ENCODE measurements around the gene UBE3C. TPM values are rescaled to one million over a fixed set of nuclear protein-coding genes. Genes with fewer than 3 reads are reported as not detected.
"Not testable (repeated sequence)": the region's sequence is repeated elsewhere in the genome, so short reads cannot be mapped to it uniquely, and the experiment has no call there.

The UBE3C gene
- total RNA-seq, 1 donor from 2014 or later = 78.8 TPM

GRCh38 chr7:157272351-157273207 is 133.9 kb downstream of the UBE3C start:
- H3K4me3 ChIP-seq (ENCODE audit: low read length in 3 of 3) = no peak overlapping the region
- peaks cover 0 to 6% (median 0%) of the 10 kb centered on the region in 3 donors for H3K27me3 ChIP-seq (ENCODE audit: control insufficient read depth in 3 of 3, insufficient read depth in 3 of 3, low read length in 3 of 3)
- H3K36me3 ChIP-seq (ENCODE audit: control insufficient read depth in 3 of 3, insufficient read depth in 3 of 3, low read length in 3 of 3) = peaks cover 28 to 36% (median 29%) of the 10 kb centered on the region in 3 donors
- peak overlapping the region; percentile 54 for H3K27ac ChIP-seq (ENCODE audit: low read depth, low read length)
- peaks cover 17 to 23% (median 18%) of the 10 kb centered on the region in 3 donors for H3K4me1 ChIP-seq (ENCODE audit: control insufficient read depth in 3 of 3, insufficient read depth in 3 of 3, low read length in 3 of 3)
- H3K9ac ChIP-seq (ENCODE audit: low read depth in 1 of 3, low read length in 3 of 3) = peak overlapping the region in 2 of 3 donors; percentile 43 to 62
- no peaks in the 10 kb centered on the region for H3K9me3 ChIP-seq (ENCODE audit: control insufficient read depth in 3 of 3, low read length in 3 of 3)

DNA sequence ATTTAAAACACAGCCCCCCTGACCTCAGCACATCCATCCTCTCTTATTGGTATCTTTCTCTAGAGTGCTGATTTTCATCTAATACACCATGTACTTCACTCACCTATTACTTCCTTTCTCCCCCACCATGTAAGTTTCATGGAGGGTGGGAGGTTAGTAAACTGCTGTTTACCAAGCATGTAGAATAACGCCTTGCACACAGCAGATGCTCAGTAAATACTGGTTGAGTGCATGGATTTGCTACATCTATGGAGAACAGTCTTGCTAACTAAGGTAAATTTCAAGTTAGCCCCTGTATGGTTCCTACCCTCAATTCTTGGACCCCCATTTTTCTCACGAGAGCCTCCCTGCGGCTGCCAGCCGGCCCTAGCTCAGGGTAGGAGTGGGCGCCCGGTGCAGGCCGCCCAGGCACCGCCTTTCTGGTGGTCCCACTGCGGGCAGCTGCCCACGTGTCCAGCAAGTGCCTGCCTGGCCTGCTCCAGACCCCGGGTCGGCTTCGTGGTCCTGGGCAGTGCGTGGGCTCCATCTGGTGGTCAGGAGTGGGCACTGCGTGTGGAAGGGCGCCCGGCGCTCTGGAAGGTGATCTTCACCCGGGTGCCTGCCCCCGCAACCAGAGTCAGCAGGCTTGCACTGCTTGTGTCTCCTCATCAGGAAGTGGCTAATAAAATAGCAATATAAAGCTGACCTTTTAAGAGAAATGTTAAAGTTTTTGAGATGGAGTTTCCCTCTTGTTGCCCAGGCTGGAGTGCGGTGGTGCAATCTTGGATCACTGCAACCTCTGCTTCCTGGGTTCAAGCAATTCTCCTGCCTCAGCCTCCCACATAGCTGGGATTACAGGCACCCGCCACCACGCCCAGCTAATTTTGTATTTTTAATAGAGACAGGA is 134.7 kb downstream of the UBE3C start:
- Histone ChIP-seq H3K4me1 (ENCODE audit: control insufficient read depth in 3 of 3, insufficient read depth in 3 of 3, low read length in 3 of 3) (peaks cover 17 to 23% (median 18%) of the 10 kb centered on the region in 3 donors), H3K9ac (ENCODE audit: low read depth in 1 of 3, low read length in 3 of 3) (peak overlapping the region in 1 of 3 donors; percentile 17), H3K27me3 (ENCODE audit: control insufficient read depth in 3 of 3, insufficient read depth in 3 of 3, low read length in 3 of 3) (peaks cover 6 to 12% (median 7%) of the 10 kb centered on the region in 3 donors), H3K4me3 (ENCODE audit: low read length in 3 of 3) (no peak overlapping the region), H3K27ac (ENCODE audit: low read depth, low read length) (no peak overlapping the region), H3K9me3 (ENCODE audit: control insufficient read depth in 3 of 3, low read length in 3 of 3) (no peaks in the 10 kb centered on the region), H3K36me3 (ENCODE audit: control insufficient read depth in 3 of 3, insufficient read depth in 3 of 3, low read length in 3 of 3) (peaks cover 20 to 27% (median 21%) of the 10 kb centered on the region in 3 donors)

GRCh38 chr7:157274094-157274634 is 135.4 kb downstream of the UBE3C start:
- Histone ChIP-seq H3K4me1 (ENCODE audit: control insufficient read depth in 3 of 3, insufficient read depth in 3 of 3, low read length in 3 of 3) (peaks cover 17 to 25% (median 18%) of the 10 kb centered on the region in 3 donors), H3K36me3 (ENCODE audit: control insufficient read depth in 3 of 3, insufficient read depth in 3 of 3, low read length in 3 of 3) (peaks cover 16 to 23% (median 17%) of the 10 kb centered on the region in 3 donors), H3K27me3 (ENCODE audit: control insufficient read depth in 3 of 3, insufficient read depth in 3 of 3, low read length in 3 of 3) (peaks cover 13 to 18% (median 14%) of the 10 kb centered on the region in 3 donors)
- not testable (repeated sequence) for H3K27ac ChIP-seq (ENCODE audit: low read depth, low read length); H3K9me3 ChIP-seq (ENCODE audit: control insufficient read depth in 3 of 3, low read length in 3 of 3); H3K9ac ChIP-seq (ENCODE audit: low read depth in 1 of 3, low read length in 3 of 3); H3K4me3 ChIP-seq (ENCODE audit: low read length in 3 of 3)

DNA sequence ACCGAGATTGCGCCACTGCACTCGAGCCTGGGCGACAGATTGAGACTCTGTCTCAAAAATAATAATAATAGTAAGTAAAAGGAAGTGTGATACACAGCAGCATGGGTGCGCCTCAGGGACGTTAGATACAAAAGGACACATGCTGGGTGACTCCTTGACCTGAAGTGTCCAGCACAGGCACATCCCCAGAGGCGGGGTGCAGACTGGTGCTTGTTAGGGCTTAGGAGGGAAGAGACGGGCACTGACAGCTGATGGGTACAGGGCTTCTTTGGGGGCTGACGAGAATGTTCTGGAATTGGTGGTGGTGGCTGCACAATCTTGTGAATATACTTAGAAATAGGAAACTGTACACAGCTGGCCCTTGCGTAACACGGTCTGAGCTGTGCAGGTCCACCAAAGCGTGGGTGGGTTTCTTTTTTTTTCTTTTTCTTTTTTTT is 136.3 kb downstream of the UBE3C start:
- peaks cover 17 to 25% (median 21%) of the 10 kb centered on the region in 3 donors for H3K4me1 ChIP-seq (ENCODE audit: control insufficient read depth in 3 of 3, insufficient read depth in 3 of 3, low read length in 3 of 3)
- peaks cover 9 to 16% (median 10%) of the 10 kb centered on the region in 3 donors for H3K36me3 ChIP-seq (ENCODE audit: control insufficient read depth in 3 of 3, insufficient read depth in 3 of 3, low read length in 3 of 3)
- H3K9ac ChIP-seq (ENCODE audit: low read depth in 1 of 3, low read length in 3 of 3) = no peak overlapping the region
- no peak overlapping the region for H3K27ac ChIP-seq (ENCODE audit: low read depth, low read length)
- peaks cover 17 to 21% (median 19%) of the 10 kb centered on the region in 3 donors for H3K27me3 ChIP-seq (ENCODE audit: control insufficient read depth in 3 of 3, insufficient read depth in 3 of 3, low read length in 3 of 3)
- H3K4me3 ChIP-seq (ENCODE audit: low read length in 3 of 3) = no peak overlapping the region
- H3K9me3 ChIP-seq (ENCODE audit: control insufficient read depth in 3 of 3, low read length in 3 of 3) = no peaks in the 10 kb centered on the region

DNA sequence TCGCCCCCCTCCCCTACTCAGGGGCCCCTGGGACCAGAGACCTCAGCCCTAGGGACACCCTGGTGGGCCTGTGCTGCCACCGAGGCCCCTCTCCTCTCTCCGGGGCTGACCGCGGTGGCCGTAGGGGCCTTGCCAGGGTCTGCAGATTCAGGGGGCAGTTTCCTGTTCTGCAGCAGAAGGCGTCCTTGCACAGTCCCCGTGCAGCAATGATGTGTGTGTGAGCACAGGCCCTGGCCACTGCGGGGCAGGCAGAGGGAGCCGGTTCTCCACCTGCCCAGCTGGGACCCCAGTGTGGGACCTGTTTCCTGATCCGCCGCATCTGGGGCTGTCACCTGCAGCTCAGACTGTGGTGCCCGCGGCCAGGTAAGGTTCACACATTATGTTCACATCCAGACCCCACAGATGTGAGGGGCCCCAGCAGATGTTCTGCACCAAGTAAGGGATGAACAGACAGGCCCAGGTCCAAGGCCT is 137.4 kb downstream of the UBE3C start:
- H3K36me3 ChIP-seq (ENCODE audit: control insufficient read depth in 3 of 3, insufficient read depth in 3 of 3, low read length in 3 of 3) = peaks cover 4 to 6% (median 5%) of the 10 kb centered on the region in 3 donors
- peaks cover 17 to 25% (median 23%) of the 10 kb centered on the region in 3 donors for H3K4me1 ChIP-seq (ENCODE audit: control insufficient read depth in 3 of 3, insufficient read depth in 3 of 3, low read length in 3 of 3)
- H3K27me3 ChIP-seq (ENCODE audit: control insufficient read depth in 3 of 3, insufficient read depth in 3 of 3, low read length in 3 of 3) = peaks cover 22 to 28% (median 25%) of the 10 kb centered on the region in 3 donors
- H3K9me3 ChIP-seq (ENCODE audit: control insufficient read depth in 3 of 3, low read length in 3 of 3) = no peaks in the 10 kb centered on the region
- H3K9ac ChIP-seq (ENCODE audit: low read depth in 1 of 3, low read length in 3 of 3) = no peak overlapping the region
- H3K27ac ChIP-seq (ENCODE audit: low read depth, low read length) = no peak overlapping the region
- no peak overlapping the region for H3K4me3 ChIP-seq (ENCODE audit: low read length in 3 of 3)

GRCh38 chr7:157276731-157277562 is 138.2 kb downstream of the UBE3C start:
- Histone ChIP-seq H3K27ac (ENCODE audit: low read depth, low read length) (no peak overlapping the region), H3K27me3 (ENCODE audit: control insufficient read depth in 3 of 3, insufficient read depth in 3 of 3, low read length in 3 of 3) (peaks cover 22 to 35% (median 25%) of the 10 kb centered on the region in 3 donors), H3K36me3 (ENCODE audit: control insufficient read depth in 3 of 3, insufficient read depth in 3 of 3, low read length in 3 of 3) (no peaks in the 10 kb centered on the region), H3K9me3 (ENCODE audit: control insufficient read depth in 3 of 3, low read length in 3 of 3) (no peaks in the 10 kb centered on the region), H3K4me3 (ENCODE audit: low read length in 3 of 3) (no peak overlapping the region), H3K9ac (ENCODE audit: low read depth in 1 of 3, low read length in 3 of 3) (no peak overlapping the region), H3K4me1 (ENCODE audit: control insufficient read depth in 3 of 3, insufficient read depth in 3 of 3, low read length in 3 of 3) (peaks cover 14 to 18% (median 18%) of the 10 kb centered on the region in 3 donors)

- Histone ChIP-seq H3K4me1 (ENCODE audit: control insufficient read depth in 3 of 3, insufficient read depth in 3 of 3, low read length in 3 of 3) (peaks cover 8 to 14% (median 11%) of the 10 kb centered on the region in 3 donors), H3K27me3 (ENCODE audit: control insufficient read depth in 3 of 3, insufficient read depth in 3 of 3, low read length in 3 of 3) (peaks cover 22 to 35% (median 25%) of the 10 kb centered on the region in 3 donors)
- not testable (repeated sequence) for H3K9me3 ChIP-seq (ENCODE audit: control insufficient read depth in 3 of 3, low read length in 3 of 3); H3K4me3 ChIP-seq (ENCODE audit: low read length in 3 of 3); H3K9ac ChIP-seq (ENCODE audit: low read depth in 1 of 3, low read length in 3 of 3); H3K27ac ChIP-seq (ENCODE audit: low read depth, low read length); H3K36me3 ChIP-seq (ENCODE audit: control insufficient read depth in 3 of 3, insufficient read depth in 3 of 3, low read length in 3 of 3)
Observed at GRCh38 chr7:157277568-157277967, 138.8 kb downstream of the UBE3C start.

GRCh38 chr7:157278167-157278790 is 139.6 kb downstream of the UBE3C start:
- no peaks in the 10 kb centered on the region for H3K36me3 ChIP-seq (ENCODE audit: control insufficient read depth in 3 of 3, insufficient read depth in 3 of 3, low read length in 3 of 3)
- peaks cover 22 to 35% (median 25%) of the 10 kb centered on the region in 3 donors for H3K27me3 ChIP-seq (ENCODE audit: control insufficient read depth in 3 of 3, insufficient read depth in 3 of 3, low read length in 3 of 3)
- peaks cover 2 to 7% (median 4%) of the 10 kb centered on the region in 3 donors for H3K4me1 ChIP-seq (ENCODE audit: control insufficient read depth in 3 of 3, insufficient read depth in 3 of 3, low read length in 3 of 3)
- no peak overlapping the region for H3K4me3 ChIP-seq (ENCODE audit: low read length in 3 of 3)
- H3K9me3 ChIP-seq (ENCODE audit: control insufficient read depth in 3 of 3, low read length in 3 of 3) = no peaks in the 10 kb centered on the region
- no peak overlapping the region for H3K9ac ChIP-seq (ENCODE audit: low read depth in 1 of 3, low read length in 3 of 3)
- H3K27ac ChIP-seq (ENCODE audit: low read depth, low read length) = no peak overlapping the region

Measured in skeletal muscle tissue (tissue), 4 donors.